OCI-LY1 (cell line): Measurements from ENCODE around the gene S100A16.

Experiments
- CTCF ChIP-seq: fragments of 200-600 bp; sonication (generic), shearing (Covaris generic); IDR thresholded peaks from 2 replicates; pipeline ENCODE4 v1.5.1; 2017; ENCODE audit warnings: mild to moderate bottlenecking, antibody characterized with exemption, low read length, moderate library complexity, mixed read lengths
- EZH2 ChIP-seq: fragments of 200-600 bp; sonication (generic), shearing (Covaris generic); IDR thresholded peaks from 2 replicates; pipeline ENCODE4 v1.8.0; 2017; ENCODE audit warnings: borderline replicate concordance, mixed run types, mild to moderate bottlenecking, antibody characterized with exemption, low read length, moderate library complexity, mixed read lengths

- TF ChIP-seq EZH2 (no peak), CTCF (no peak)
Observed at GRCh38 chr1:153624965-153625611, 12.2 kb upstream of the S100A16 start.
